Measurements from ENCODE around the gene SPTBN2. TPM values are rescaled to one million over a fixed set of nuclear protein-coding genes. Genes with fewer than 3 reads are reported as not detected.
A peak's percentile ranks its signal among the peaks of the same experiment; 100 is the strongest.

Gene SPTBN2
- total RNA-seq, 2 experiments from 2014 or later, result not detected

DNA sequence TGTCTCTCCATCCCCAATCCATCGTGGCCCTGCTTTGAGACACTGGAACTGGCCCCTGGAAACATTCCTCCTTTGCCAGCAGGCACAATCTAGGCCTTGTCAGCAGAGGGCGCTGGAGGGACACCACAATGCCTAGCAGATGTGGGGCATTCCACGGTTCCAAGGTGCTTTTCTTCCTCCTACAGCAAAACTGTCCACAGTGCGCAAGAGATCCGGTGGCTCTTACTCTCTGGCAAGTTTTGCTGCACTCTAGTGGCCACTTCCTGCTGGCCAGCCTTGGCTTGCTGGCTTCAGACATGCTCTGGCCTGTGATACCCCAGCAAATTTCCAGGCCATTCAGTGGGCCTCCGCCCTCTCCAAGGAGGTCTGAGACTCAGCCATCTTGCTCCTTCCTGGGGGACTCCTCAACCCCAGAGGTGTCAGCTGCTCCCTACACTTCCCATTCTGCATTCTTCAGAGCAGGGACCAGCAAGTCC, 34.2 kb downstream of the SPTBN2 start:
- no peaks in the 10 kb centered on the region for H3K4me1 ChIP-seq (ENCODE audit: insufficient read depth, low read length)
- H3K9me3 Mint-ChIP-seq, result no peaks in the 10 kb centered on the region
- CTCF ChIA-PET, result interaction anchor here (1.7 to 2.1 kb wide), 2 partner anchors 139 to 189 kb away, joined by 4 to 7 read pairs; no protein-coding TSS in a partner anchor
- DNase-seq (peak; percentile 75 to 91 (median 80)), ATAC-seq (ENCODE audit: poor library complexity) (peak; percentile 94)
- no peaks in the 10 kb centered on the region for H3K4me1 Mint-ChIP-seq (ENCODE audit: low read depth)
- TF ChIP-seq, protein P1, sequence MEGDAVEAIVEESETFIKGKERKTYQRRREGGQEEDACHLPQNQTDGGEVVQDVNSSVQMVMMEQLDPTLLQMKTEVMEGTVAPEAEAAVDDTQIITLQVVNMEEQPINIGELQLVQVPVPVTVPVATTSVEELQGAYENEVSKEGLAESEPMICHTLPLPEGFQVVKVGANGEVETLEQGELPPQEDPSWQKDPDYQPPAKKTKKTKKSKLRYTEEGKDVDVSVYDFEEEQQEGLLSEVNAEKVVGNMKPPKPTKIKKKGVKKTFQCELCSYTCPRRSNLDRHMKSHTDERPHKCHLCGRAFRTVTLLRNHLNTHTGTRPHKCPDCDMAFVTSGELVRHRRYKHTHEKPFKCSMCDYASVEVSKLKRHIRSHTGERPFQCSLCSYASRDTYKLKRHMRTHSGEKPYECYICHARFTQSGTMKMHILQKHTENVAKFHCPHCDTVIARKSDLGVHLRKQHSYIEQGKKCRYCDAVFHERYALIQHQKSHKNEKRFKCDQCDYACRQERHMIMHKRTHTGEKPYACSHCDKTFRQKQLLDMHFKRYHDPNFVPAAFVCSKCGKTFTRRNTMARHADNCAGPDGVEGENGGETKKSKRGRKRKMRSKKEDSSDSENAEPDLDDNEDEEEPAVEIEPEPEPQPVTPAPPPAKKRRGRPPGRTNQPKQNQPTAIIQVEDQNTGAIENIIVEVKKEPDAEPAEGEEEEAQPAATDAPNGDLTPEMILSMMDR (IDR thresholded peaks at IDR 0.05), result peak; percentile 96
- no peak overlapping the region for H3K27ac ChIP-seq (ENCODE audit: low read depth in 1 of 2, low read length in 2 of 2)
- H3K27me3 Mint-ChIP-seq, result no peaks in the 10 kb centered on the region
- no peak overlapping the region for H3K4me3 ChIP-seq (ENCODE audit: low read length)
- H3K9me3 ChIP-seq (ENCODE audit: control insufficient read depth in 1 of 2, insufficient read depth in 1 of 2, low read length in 2 of 2), result peaks cover 0 to 6% of the 10 kb centered on the region in 2 experiments
- H3K36me3 Mint-ChIP-seq (ENCODE audit: low read depth), result no peaks in the 10 kb centered on the region
- intact Hi-C loops (cut with DNase I, micrococcal nuclease), result loop anchor here (1.0 to 5.0 kb wide), 6 partner anchors 140 to 378 kb away; partner anchors contain the start of gene C11orf86 (in 1 of the 2)
- H3K27me3 ChIP-seq (ENCODE audit: control insufficient read depth in 1 of 2, insufficient read depth in 2 of 2, low read length in 2 of 2), result no peaks in the 10 kb centered on the region
- POLR2A ChIA-PET, result interaction anchor here (0.6 kb wide), 1 partner anchor 85 kb away, joined by 4 read pairs; no protein-coding TSS in a partner anchor
- no peaks in the 10 kb centered on the region for H3K36me3 ChIP-seq (ENCODE audit: insufficient read depth, low read length)
- no peak overlapping the region for H3K4me3 Mint-ChIP-seq
- no peak overlapping the region for H3K27ac Mint-ChIP-seq

DNA sequence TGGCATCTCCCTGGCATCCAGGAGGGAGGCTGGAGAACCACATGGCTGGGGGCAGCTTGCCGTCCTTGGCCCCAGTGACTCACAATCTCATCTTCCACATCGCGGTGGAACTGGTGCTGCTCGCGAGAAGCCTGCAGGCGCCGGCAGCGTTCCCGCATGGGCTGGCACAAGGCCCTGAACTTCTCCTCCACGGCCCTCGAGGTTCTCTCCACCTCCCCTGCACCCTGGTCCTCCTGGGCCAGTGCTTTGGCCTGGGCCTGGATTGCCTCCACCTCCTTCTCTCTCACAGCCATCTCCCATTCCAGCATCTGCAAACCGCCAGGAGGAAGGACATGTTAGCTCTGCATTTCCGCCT, 35.0 kb downstream of the SPTBN2 start:
- H3K4me1 ChIP-seq (ENCODE audit: insufficient read depth, low read length), result no peaks in the 10 kb centered on the region
- no peaks in the 10 kb centered on the region for H3K36me3 ChIP-seq (ENCODE audit: insufficient read depth, low read length)
- ChIA-PET POLR2A (no interaction called here), CTCF (interaction anchor here (1.3 kb wide), 1 partner anchor 140 kb away, joined by 3 read pairs; no protein-coding TSS in a partner anchor)
- Mint-ChIP-seq H3K27me3 (no peaks in the 10 kb centered on the region), H3K9me3 (no peaks in the 10 kb centered on the region), H3K4me3 (no peak overlapping the region), H3K4me1 (ENCODE audit: low read depth) (no peaks in the 10 kb centered on the region), H3K36me3 (ENCODE audit: low read depth) (no peaks in the 10 kb centered on the region), H3K27ac (no peak overlapping the region)
- TF ChIP-seq, protein P1 (IDR thresholded peaks at IDR 0.05), result no peak
- no peak overlapping the region for H3K4me3 ChIP-seq (ENCODE audit: low read length)
- no peak overlapping the region for H3K27ac ChIP-seq (ENCODE audit: low read depth in 1 of 2, low read length in 2 of 2)
- no peaks in the 10 kb centered on the region for H3K9me3 ChIP-seq (ENCODE audit: control insufficient read depth in 1 of 2, insufficient read depth in 1 of 2, low read length in 2 of 2)
- no peaks in the 10 kb centered on the region for H3K27me3 ChIP-seq (ENCODE audit: control insufficient read depth in 1 of 2, insufficient read depth in 2 of 2, low read length in 2 of 2)
- DNase-seq, result no peak
- ATAC-seq (ENCODE audit: poor library complexity), result no peak
- intact Hi-C loops (cut with DNase I, micrococcal nuclease), result loop anchor here (1.0 to 5.0 kb wide), 5 partner anchors 140 to 378 kb away; no protein-coding TSS in a partner anchor

DNA sequence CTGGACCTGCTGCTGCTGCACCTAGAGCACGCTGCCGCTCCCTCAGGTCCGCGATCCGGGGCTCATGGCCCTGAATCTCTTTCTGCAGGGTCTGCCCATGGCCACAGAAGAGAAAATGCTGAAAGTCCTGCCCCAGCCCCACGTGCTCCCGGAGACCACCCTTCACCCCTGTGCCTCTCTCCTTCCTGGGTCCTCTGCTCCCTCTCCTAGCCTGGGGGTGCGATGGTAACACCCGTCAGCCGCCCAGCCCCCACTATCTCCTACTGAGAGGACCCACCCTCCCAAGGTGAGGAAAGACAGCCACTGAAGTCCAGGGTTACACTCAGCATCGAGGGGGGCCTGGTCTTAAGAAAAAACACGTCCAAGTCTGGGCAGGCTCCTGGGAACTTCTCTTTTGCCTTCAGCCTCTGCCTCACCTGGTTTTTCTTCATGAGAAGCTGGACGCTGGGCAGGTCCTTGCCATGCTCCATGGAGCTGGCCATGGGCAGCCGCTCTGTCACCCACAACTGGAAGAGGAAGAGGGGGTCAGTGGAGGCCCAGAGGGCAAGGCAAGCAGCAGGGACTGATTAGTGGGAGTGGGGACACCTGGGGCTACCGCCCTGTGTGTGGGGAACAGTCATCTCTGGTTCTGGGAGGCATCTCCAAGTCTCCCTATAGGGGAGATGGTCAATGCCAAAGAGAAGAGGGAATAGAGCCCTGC, 35.5 kb downstream of the SPTBN2 start:
- H3K27ac Mint-ChIP-seq, result no peak overlapping the region
- H3K36me3 ChIP-seq (ENCODE audit: insufficient read depth, low read length), result no peaks in the 10 kb centered on the region
- H3K4me1 ChIP-seq (ENCODE audit: insufficient read depth, low read length), result no peaks in the 10 kb centered on the region
- no peak overlapping the region for H3K27ac ChIP-seq (ENCODE audit: low read depth in 1 of 2, low read length in 2 of 2)
- H3K4me1 Mint-ChIP-seq (ENCODE audit: low read depth), result no peaks in the 10 kb centered on the region
- no peaks in the 10 kb centered on the region for H3K27me3 ChIP-seq (ENCODE audit: control insufficient read depth in 1 of 2, insufficient read depth in 2 of 2, low read length in 2 of 2)
- CTCF ChIA-PET, result interaction anchor here (1.3 kb wide), 1 partner anchor 141 kb away, joined by 3 read pairs; no protein-coding TSS in a partner anchor
- ATAC-seq (ENCODE audit: poor library complexity), result no peak
- TF ChIP-seq, protein P1 (IDR thresholded peaks at IDR 0.05), result no peak
- POLR2A ChIA-PET, result no interaction called here
- no peaks in the 10 kb centered on the region for H3K27me3 Mint-ChIP-seq
- H3K4me3 Mint-ChIP-seq, result no peak overlapping the region
- H3K4me3 ChIP-seq (ENCODE audit: low read length), result no peak overlapping the region
- intact Hi-C loops (cut with DNase I, micrococcal nuclease), result loop anchor here (1.0 to 5.0 kb wide), 5 partner anchors 141 to 379 kb away; no protein-coding TSS in a partner anchor
- no peak for DNase-seq
- no peaks in the 10 kb centered on the region for H3K36me3 Mint-ChIP-seq (ENCODE audit: low read depth)
- H3K9me3 Mint-ChIP-seq, result no peaks in the 10 kb centered on the region
- no peaks in the 10 kb centered on the region for H3K9me3 ChIP-seq (ENCODE audit: control insufficient read depth in 1 of 2, insufficient read depth in 1 of 2, low read length in 2 of 2)

Measured in CD4-positive, alpha-beta T cell (primary cell).